ENCODE data around the gene C11orf91.
"Not testable (repeated sequence)": the region's sequence is repeated elsewhere in the genome, so short reads cannot be mapped to it uniquely, and the experiment has no call there.

C11orf91 gene

DNA sequence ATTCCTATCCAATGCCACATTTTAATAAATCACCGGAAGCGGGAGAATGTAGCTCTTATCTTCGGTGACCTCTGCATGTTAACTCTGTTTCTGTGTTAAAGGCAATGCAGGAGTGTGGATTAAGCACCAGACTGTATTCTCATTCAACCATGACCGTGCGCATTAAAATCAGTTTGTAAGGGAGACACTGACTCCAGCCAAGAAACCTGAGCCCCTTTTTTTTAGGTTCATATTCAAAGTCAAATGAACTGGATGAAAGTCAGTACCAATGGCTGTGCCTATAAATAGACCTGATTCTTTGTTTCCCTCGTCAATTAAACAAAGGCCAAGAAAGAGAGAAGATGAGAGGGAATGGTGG is 32.2 kb downstream of the C11orf91 start:
- no peak for DNase-seq

DNA sequence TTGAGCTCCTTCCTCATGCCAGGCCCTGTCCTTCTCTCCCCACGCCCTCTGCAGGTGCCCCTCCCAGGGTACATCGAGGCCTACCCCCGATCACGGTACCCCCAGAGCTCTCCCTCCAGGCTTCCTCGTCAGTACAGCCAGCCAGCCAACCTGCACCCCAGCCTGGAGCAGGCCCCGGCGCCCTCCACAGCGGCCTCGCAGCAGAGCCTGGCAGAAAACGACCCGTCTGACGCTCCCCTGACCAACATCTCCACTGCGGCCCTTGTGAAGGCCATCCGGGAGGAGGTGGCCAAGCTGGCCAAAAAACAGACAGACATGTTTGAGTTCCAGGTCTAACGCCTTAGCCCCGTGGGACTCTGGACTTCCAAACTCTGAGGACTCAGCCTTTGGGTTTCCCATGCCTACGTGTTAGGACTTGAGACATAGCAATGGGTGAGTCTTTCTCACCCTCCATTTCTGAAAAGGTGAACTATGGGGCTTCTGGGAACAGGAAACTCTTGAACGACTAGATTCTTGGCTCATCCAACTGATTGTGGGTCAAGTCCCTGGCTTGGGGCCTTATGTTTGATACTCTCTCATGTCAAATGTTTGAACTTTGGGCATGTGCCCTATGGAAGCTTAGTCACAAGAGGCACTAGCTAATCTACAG is 32.7 kb downstream of the C11orf91 start:
- DNase-seq, result no peak

GRCh38 chr11:33665350-33666106 is 35.1 kb downstream of the C11orf91 start:
- DNase-seq, result no peak

- DNase-seq, result no peak
Measured at GRCh38 chr11:33664827-33665226, 35.8 kb downstream of the C11orf91 start.

- no peak for DNase-seq
Measured at GRCh38 chr11:33664166-33664565, 36.5 kb downstream of the C11orf91 start.

- DNase-seq, result no peak
Measured at GRCh38 chr11:33663121-33663520, 37.5 kb downstream of the C11orf91 start.

DNA sequence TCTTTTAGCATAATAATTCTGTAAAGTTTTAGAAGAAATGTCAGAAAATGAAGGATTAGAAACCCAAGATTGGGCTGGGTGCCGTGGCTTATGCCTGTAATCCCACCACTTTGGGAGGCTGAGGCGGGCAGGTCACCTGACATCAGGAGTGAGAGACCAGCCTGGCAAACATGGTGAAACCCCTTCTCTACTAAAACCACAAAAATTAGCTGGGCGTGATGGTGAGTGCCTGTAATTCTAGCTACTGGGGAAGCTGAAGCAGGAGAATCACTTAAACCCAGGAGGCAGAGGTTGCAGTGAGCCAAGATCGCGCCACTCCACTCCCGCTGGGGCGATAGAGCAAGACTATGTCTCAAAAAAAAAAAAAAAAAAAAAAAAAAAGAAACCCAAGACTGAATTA is 39.1 kb downstream of the C11orf91 start:
- DNase-seq, result not testable (repeated sequence)

GRCh38 chr11:33660962-33661361 is 39.7 kb downstream of the C11orf91 start:
- no peak for DNase-seq

GRCh38 chr11:33659370-33660139 is 41.1 kb downstream of the C11orf91 start:
- no peak for DNase-seq

GRCh38 chr11:33658195-33658900 is 42.3 kb downstream of the C11orf91 start:
- DNase-seq, result no peak

DNA sequence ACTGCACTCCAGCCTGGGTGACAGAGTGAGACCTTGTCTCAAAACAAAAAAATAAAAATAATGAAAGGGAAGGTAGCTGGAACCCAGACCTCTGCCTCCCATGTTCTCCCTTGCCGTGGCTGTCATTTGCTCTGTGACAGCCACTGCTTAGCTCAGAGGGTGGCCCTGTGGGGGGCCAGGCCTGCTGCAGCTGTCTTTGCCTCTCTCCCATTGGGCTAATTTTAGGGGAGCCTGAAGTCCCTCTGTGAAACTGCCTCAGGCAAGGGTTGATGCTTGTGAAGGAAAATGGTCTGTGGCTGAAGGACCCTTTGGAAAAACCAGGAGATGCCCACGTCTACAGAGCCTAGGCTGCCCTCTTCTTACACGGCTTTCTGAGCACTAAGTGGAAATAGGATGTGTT is 42.9 kb downstream of the C11orf91 start:
- DNase-seq, result no peak

DNA sequence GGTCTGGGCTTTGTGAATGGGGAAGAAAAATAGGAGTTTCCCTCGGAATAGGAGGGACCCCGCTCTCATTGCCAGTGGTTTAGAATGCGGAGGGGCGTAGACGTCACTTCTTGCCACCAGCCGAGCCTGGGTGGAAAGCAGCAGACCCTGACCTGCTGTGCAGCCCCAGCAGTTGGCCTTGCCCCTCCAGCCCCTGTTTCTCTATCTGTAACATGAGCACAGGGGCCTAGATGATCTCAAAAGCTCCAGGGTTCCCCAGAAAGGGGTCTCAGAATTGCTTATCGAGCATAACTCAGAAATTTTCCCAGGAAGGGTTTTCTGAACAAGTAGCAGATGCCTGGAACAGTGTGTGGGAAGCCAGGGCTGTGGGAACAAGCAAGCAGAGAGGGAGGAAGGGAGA is 43.9 kb downstream of the C11orf91 start:
- no peak for DNase-seq

- no peak for DNase-seq
Measured at GRCh38 chr11:33655842-33656600, 44.6 kb downstream of the C11orf91 start.

- DNase-seq, result no peak
Measured at GRCh38 chr11:33654594-33654993, 46.0 kb downstream of the C11orf91 start.

- DNase-seq, result no peak
Measured at GRCh38 chr11:33652930-33653329, 47.7 kb downstream of the C11orf91 start.

GRCh38 chr11:33652431-33652830 is 48.2 kb downstream of the C11orf91 start:
- no peak for DNase-seq

DNA sequence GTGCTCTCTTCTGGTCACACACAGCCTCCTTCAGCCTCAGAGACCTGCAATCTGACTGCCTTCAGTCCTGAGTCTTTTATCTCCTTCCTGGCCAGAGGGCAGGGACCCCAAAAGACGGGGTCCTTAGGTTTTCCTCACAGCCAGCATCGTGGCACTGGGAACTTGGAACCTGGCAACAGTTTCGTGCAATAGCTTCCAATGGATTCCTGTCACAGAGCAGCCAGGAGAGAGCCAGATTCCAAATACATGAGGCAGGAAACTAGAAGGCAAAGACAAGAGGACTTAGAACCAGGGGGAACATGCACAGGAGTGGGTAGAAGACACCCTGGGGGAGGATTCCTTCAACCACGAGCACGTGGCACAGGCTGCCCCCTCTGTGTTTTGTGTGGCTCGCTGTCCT is 48.6 kb downstream of the C11orf91 start:
- DNase-seq, result no peak

GRCh38 chr11:33651555-33651954 is 49.1 kb downstream of the C11orf91 start:
- no peak for DNase-seq

DNA sequence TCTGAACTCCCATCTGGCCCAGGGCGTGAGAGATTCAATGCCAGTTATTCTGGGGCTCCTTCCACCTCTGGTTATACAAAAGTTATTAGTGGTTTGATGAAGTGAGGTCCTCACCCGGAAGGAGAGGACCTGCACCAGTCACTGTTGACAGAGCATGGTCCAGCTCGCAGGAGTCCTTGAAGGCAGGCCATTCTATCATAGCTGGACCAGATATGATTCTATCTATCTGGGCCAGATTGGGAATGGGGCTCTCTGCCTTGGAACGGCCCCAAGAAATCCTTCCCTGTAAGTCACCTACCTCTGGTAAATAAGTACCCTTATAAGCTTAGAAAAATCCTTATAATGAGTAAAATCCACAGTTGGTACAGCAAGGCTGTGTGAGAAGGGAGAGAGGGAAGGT is 50.7 kb downstream of the C11orf91 start:
- DNase-seq, result no peak
